ENCODE measurements around the gene THAP9.

THAP9 gene

GRCh38 chr4:82965763-82966162 lies 65.2 kb downstream of the THAP9 start:
- no peak for DNase-seq

GRCh38 chr4:82968972-82969371 lies 68.4 kb downstream of the THAP9 start:
- no peak for DNase-seq

GRCh38 chr4:82969414-82969813 lies 68.9 kb downstream of the THAP9 start:
- no peak for DNase-seq
